OCI-LY3 (cell line): ENCODE data around the gene PIK3C2G.
A peak's percentile ranks its signal among the peaks of the same experiment; 100 is the strongest.

Source experiments
- H2AFZ ChIP-seq: fragments of 200-600, 300-600 bp; shearing (Covaris generic); 2 replicates; pipeline ENCODE4 v1.6.0; 2014; ENCODE audit warnings: antibody characterized with exemption, low read depth, low read length
- H3K27ac ChIP-seq: fragments of 200-600, 300-600 bp; sonication (generic); 2 replicates; pipeline ENCODE4 v1.5.1; 2014; ENCODE audit warnings: mild to moderate bottlenecking, low read length, moderate library complexity, mixed read lengths
- H3K27me3 ChIP-seq: fragments of 200-600, 300-600 bp; sonication (generic); 2 replicates; pipeline ENCODE4 v1.6.1; 2014; ENCODE audit warnings: low read depth, low read length, mixed read lengths
- H3K36me3 ChIP-seq: fragments of 200-600, 300-600 bp; sonication (generic); replicated peaks from 2 replicates; pipeline ENCODE3; 2014; ENCODE audit warnings: low read depth, low read length, mixed read lengths
- H3K4me1 ChIP-seq: fragments of 300-600, 200-600 bp; sonication (generic); 2 replicates; pipeline ENCODE4 v1.6.1; 2014; ENCODE audit warnings: low read length, mixed read lengths
- H3K4me2 ChIP-seq: fragments of 200-600, 300-600 bp; sonication (generic); 2 replicates; pipeline ENCODE4 v1.6.1; 2014; ENCODE audit warnings: low read length, mixed read lengths
- H3K4me3 ChIP-seq: fragments of 300-600, 200-600 bp; sonication (generic); 2 replicates; pipeline ENCODE4 v1.5.1; 2014; ENCODE audit warnings: antibody characterized with exemption, mild to moderate bottlenecking, low read length, moderate library complexity
- H3K79me2 ChIP-seq: fragments of 300-600, 200-600 bp; shearing (Covaris generic); 2 replicates; pipeline ENCODE4 v1.6.1; 2014; ENCODE audit warnings: mild to moderate bottlenecking, low read length, mixed read lengths
- H3K9ac ChIP-seq: fragments of 300-600, 200-600 bp; shearing (Covaris generic); 2 replicates; pipeline ENCODE4 v1.6.0; 2014; ENCODE audit warnings: mild to moderate bottlenecking, low read length, moderate library complexity
- H3K9me3 ChIP-seq: fragments of 200-600, 300-600 bp; shearing (Covaris generic); 2 replicates; pipeline ENCODE4 v1.6.1; 2014; ENCODE audit warnings: low read length, mixed read lengths; ENCODE audit not compliant: insufficient read depth
- H4K20me1 ChIP-seq: fragments of 200-600, 300-600 bp; sonication (generic); 2 replicates; pipeline ENCODE4 v1.6.1; 2016; ENCODE audit warnings: low read length, mixed read lengths; ENCODE audit not compliant: insufficient read depth
- CTCF ChIP-seq: fragments of 200-600, 300-600 bp; sonication (generic); IDR thresholded peaks from 2 replicates; pipeline ENCODE4 v1.5.1; 2014; ENCODE audit warnings: antibody characterized with exemption, low read length, low read depth
- EZH2phosphoT487 ChIP-seq: fragments of 200-600 bp; shearing (Covaris generic); IDR thresholded peaks from 2 replicates; pipeline ENCODE4 v1.6.1; 2018; ENCODE audit warnings: antibody characterized with exemption, mixed run types, low read depth

Gene PIK3C2G

DNA sequence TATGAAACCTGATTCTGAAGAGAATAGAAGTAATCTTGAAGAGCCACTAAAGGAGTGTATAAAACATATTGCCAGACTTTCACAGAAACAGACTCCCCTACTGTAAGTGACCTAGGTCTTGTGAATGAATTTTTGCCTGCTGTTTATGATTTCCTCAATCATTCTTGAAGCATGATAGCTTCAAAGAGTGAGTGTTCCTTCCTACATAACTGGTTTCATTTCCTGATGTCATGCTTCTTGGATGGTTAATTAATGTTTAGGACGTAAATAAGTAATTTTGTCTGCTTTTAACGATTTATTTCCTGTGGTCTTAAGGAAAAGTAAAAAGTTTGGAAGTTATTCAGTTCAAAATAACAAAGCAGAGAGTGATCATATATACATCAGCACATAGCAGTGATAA is 129.8 kb downstream of the PIK3C2G start:
- H3K27me3 ChIP-seq = no peaks in the 10 kb centered on the region
- no peaks in the 10 kb centered on the region for H4K20me1 ChIP-seq
- H3K9ac ChIP-seq = no peak overlapping the region
- H3K27ac ChIP-seq = no peak overlapping the region
- H3K36me3 ChIP-seq = no peaks in the 10 kb centered on the region
- H3K4me2 ChIP-seq = peak overlapping the region; percentile 10; the same call in 1 of the 2 replicates
- peaks cover 15% of the 10 kb centered on the region for H3K4me1 ChIP-seq
- H2AFZ ChIP-seq = no peak overlapping the region
- H3K9me3 ChIP-seq = no peaks in the 10 kb centered on the region
- TF ChIP-seq EZH2phosphoT487 (no peak), CTCF (no peak)
- no peak overlapping the region for H3K4me3 ChIP-seq
- no peaks in the 10 kb centered on the region for H3K79me2 ChIP-seq

DNA sequence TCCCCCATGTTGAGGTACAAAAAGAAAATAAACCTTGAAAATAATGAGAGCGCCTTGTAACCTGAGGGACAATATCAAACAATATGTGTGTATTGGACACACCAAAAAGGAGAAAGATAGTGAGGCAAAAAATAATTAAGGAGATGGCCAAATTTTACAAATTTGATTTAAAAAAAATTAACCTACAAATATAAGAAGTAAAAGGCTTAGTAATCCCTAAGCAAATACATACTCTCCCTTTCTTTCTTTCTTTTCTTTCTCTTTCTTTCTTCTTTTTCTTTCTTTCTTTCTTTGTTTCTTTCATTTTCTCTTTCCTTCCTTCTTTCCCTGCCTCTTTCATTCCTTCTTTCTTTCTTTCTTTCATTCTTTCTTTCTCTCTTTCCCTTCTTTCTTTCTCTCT is 133.4 kb downstream of the PIK3C2G start:
- peaks cover 10% of the 10 kb centered on the region for H3K4me1 ChIP-seq
- H3K9ac ChIP-seq = no peak overlapping the region
- H3K27ac ChIP-seq = no peak overlapping the region
- H3K27me3 ChIP-seq = no peaks in the 10 kb centered on the region
- no peak for TF ChIP-seq EZH2phosphoT487
- no peaks in the 10 kb centered on the region for H3K9me3 ChIP-seq
- H3K36me3 ChIP-seq = no peaks in the 10 kb centered on the region
- H3K4me2 ChIP-seq = no peak overlapping the region
- H3K79me2 ChIP-seq = no peaks in the 10 kb centered on the region
- no peak overlapping the region for H3K4me3 ChIP-seq
- H4K20me1 ChIP-seq = no peaks in the 10 kb centered on the region
- H2AFZ ChIP-seq = no peak overlapping the region

DNA sequence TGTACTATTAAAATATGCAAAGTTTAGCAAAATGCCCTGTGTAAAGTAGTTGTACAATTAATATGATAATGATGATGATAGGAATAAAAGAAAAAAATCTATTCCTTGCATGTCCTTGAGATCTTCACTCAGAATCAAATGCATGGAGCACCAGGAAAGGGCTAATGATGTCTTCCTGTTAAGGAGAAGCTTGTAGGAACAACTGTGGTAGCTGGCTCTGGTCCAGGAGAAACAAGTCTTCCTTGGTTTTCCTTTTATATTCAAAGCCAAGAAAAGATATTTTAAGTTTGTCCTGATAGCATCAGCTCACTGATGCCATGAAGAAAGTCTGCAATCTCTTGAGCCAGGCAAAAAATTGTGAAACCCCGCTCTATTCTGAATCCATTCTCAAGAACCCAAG is 138.9 kb downstream of the PIK3C2G start:
- TF ChIP-seq EZH2phosphoT487 = no peak
- no peak for TF ChIP-seq CTCF
- Histone ChIP-seq H3K4me1 (no peaks in the 10 kb centered on the region), H3K4me2 (no peak overlapping the region), H3K27ac (no peak overlapping the region), H3K36me3 (no peaks in the 10 kb centered on the region), H3K9ac (no peak overlapping the region), H3K9me3 (no peaks in the 10 kb centered on the region), H4K20me1 (no peaks in the 10 kb centered on the region), H2AFZ (no peak overlapping the region), H3K4me3 (no peak overlapping the region), H3K79me2 (no peaks in the 10 kb centered on the region), H3K27me3 (no peaks in the 10 kb centered on the region)

- no peaks in the 10 kb centered on the region for H3K9me3 ChIP-seq
- no peaks in the 10 kb centered on the region for H3K36me3 ChIP-seq
- H3K27ac ChIP-seq = no peak overlapping the region
- TF ChIP-seq CTCF (no peak), EZH2phosphoT487 (no peak)
- H4K20me1 ChIP-seq = no peaks in the 10 kb centered on the region
- no peaks in the 10 kb centered on the region for H3K27me3 ChIP-seq
- H3K4me1 ChIP-seq = no peaks in the 10 kb centered on the region
- no peak overlapping the region for H3K9ac ChIP-seq
- no peak overlapping the region for H3K4me2 ChIP-seq
- no peak overlapping the region for H3K4me3 ChIP-seq
- H3K79me2 ChIP-seq = no peaks in the 10 kb centered on the region
- H2AFZ ChIP-seq = no peak overlapping the region
These were observed 141.7 kb downstream of the PIK3C2G start for GRCh38 chr12:18402872-18403611.
